NCI-H1930 (cell line): ENCODE results near the gene TMEM204.

Experiments
- DNase-seq, 2 experiments: peaks; one replicate each; lab custom pipeline; 2025; lab: John Stamatoyannopoulos, UW

Gene TMEM204

GRCh38 chr16:1557576-1557975 is 24.1 kb downstream of the TMEM204 start:
- DNase-seq, result no peak

DNA sequence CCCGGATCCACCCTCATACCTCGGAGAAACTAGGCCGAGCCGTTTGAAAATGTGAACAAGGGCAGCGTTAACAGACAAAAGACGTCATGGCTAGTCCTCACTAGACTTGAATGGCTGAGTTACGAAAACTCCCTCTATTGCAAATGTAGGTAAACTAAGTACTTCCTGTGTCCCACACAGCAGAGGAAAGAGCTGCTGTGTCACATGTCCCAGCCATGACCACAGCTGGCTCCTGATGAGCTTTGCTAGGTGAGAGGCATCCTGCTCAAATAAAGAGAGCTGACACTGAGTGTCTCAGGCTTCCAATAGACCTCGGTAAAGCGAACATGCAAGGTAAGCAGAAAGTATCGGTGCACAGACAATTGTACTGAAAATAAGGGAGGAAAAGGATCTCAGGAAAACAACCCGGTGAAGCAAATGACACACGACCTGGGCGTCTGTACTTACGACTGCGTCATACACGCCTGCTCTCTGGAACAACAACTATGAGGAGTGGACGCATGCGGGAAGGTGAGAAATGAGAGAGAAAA is 26.0 kb downstream of the TMEM204 start:
- no peak for DNase-seq

DNA sequence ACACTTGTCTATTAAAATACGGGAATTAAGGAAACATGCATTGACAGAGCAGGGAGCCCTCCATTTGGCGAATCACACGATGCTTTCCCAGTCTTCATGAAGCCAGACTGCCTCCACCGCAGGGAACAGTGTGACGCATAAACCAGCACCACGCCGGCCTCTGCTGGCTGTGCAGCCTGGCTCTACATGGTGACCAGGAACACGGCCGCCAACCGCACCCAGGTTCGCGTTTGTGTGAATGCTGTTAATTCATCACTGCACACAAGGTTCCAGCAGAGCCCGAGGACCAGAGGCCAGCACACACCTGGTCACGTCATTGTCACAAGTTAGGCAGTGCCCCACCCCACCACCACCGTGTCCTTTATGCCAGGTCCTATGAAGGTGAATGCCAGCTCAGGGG is 26.7 kb downstream of the TMEM204 start:
- no peak for DNase-seq

GRCh38 chr16:1560866-1561265 is 27.4 kb downstream of the TMEM204 start:
- no peak for DNase-seq

GRCh38 chr16:1561266-1561665 is 27.8 kb downstream of the TMEM204 start:
- DNase-seq, result no peak

GRCh38 chr16:1561836-1562235 is 28.4 kb downstream of the TMEM204 start:
- DNase-seq, result no peak

DNA sequence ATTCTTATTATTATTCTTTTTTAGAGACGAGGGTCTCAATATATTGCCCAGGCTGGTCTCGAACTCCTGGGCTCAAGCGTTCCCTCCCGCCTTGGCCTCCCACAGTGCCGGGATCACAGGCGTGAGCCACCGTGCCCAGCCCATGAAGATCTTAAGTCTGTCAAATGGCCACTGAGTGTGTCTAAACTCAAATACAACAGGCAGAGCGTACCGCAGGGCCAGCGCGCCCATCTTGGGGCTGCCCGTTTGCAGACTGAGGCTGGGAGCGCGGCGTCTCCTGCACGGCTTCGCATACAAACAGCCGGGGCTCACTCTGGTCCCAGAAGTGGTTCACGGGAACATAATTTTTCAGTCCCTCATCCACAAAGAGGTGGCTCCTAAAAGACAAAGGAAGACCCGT is 30.3 kb downstream of the TMEM204 start:
- no peak for DNase-seq

DNA sequence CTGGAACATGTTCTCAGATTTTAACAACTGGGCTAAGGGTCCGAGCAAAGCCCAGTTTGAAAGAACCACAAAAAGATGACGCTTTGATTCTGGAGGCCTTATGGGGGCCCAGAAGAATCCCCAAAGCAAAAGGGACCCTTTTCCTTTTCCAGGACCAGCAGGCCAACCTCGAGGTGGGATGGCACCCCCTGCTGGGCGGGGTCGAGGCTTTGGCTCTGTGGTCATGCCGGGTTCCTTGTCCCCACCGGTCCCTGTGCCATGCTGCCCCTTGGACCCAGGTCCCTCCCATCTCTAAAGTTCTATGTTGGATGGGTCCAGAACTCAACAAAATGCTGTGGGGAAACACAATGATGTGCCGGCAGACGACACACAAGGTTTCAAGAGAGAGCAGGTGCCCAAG is 30.9 kb downstream of the TMEM204 start:
- DNase-seq, result no peak

- DNase-seq, result no peak
Measured at GRCh38 chr16:1565083-1565805, 31.8 kb downstream of the TMEM204 start.

DNA sequence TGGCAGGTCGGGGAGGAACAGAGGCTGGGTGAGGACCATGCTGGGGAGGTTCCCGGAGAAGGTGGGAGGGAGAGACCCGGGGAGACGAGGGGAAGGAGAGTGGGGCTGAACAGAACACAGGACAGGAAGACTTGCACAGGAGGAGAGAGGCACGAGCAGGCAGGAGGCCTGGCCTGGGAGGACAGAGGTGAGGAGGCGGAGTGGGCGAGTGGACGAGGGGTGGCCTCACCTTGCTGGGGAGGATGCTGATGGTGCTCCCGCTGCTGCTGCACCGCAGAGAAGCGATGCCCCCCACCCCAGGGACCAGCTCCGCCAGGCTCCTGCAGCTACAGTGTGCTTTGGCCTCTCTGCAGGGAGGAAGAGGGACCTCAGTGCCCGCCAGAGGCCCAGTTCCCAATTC is 34.5 kb downstream of the TMEM204 start:
- DNase-seq, result no peak

DNA sequence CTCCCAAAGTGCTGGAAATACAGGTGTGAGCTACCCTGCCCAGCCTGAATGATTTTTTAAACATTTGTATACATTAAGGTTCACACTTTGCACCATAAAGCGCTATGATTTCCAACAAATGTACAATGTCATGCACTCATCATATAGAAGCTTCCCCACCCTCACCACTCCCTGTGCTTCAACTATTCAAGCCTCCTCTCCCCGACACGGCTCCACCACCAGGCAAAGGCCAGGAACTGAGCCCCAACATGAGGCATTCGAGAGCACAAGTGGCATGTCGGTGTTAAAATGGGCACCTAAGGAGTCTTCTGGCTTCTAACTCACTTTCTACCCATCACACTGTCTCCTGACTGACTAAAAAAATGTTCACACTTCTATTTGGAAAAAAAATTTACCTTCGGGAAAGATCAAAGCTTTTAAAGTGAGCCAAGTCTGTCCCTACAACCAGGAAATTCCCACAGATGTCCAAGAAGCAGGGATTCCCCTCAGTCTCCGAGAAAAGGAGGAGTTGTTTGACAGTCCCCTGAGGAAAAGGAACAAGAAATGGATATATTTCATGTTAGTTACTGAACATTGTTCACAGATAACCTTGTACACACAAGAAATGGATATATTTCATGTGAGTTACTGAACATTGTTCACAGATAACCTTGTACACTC is 37.7 kb downstream of the TMEM204 start:
- DNase-seq, result no peak

GRCh38 chr16:1572673-1573072 is 39.2 kb downstream of the TMEM204 start:
- DNase-seq, result no peak

GRCh38 chr16:1573301-1573700 is 39.8 kb downstream of the TMEM204 start:
- no peak for DNase-seq

DNA sequence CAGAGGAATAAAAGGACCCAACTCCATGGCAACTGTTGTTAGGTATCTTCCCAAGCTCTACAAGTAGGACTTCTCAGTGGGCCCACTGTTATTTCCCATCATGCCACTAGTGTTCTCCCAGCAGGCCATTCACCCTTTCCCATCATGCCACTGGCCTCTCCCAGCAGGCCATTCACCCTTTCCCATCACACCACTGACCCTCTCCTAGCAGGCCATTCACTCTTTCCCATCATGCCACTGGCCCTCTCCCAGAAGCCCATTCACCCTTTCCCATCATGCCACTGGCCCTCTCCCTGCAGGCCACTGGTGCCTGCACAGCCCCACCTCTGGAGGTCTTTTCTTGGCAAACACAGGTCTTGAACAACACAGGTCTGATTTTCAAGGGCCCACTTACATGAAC is 42.1 kb downstream of the TMEM204 start:
- no peak for DNase-seq

DNA sequence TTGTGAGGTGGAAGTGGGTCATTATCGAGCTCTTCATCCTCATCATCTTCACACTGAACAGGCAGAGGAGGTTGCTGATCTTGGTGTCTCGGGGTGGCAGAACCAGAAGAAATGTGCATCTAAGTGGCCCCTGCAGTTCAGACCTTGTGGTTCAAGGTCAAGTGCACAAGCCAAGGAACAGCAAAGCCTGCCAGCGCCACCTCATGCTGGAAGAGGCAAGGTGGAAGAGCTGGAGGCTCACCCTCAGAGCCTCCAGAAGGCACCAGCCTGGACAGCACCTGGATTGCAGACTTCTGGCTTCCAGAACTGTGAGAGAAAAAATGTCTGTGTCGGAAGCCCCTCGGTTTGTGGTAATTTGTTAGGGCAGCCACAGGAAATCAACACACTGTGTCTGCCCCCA is 45.7 kb downstream of the TMEM204 start:
- no peak for DNase-seq

GRCh38 chr16:1580256-1580655 is 46.8 kb downstream of the TMEM204 start:
- DNase-seq, result no peak

GRCh38 chr16:1580956-1581355 is 47.5 kb downstream of the TMEM204 start:
- no peak for DNase-seq

GRCh38 chr16:1581804-1582203 is 48.3 kb downstream of the TMEM204 start:
- DNase-seq, result no peak

DNA sequence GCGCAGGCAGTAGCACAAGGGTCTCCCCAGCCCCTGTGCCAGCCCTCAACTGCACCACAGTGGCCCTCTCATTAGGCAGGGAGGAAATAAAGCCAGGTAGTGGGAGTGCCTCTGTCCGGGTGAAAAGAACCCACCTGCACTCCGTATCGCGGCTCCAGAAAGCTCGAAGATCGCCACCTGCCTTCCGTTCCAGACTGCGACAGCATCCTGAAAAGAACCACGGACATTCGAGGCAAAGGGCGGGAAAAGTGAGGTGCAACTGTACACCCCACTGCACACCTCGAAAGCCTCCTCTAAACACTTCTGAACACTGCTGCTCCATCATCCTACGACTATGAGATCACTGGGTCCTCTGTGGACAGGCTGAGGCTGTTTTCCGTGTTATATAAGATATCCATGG is 49.7 kb downstream of the TMEM204 start:
- DNase-seq, result no peak

DNA sequence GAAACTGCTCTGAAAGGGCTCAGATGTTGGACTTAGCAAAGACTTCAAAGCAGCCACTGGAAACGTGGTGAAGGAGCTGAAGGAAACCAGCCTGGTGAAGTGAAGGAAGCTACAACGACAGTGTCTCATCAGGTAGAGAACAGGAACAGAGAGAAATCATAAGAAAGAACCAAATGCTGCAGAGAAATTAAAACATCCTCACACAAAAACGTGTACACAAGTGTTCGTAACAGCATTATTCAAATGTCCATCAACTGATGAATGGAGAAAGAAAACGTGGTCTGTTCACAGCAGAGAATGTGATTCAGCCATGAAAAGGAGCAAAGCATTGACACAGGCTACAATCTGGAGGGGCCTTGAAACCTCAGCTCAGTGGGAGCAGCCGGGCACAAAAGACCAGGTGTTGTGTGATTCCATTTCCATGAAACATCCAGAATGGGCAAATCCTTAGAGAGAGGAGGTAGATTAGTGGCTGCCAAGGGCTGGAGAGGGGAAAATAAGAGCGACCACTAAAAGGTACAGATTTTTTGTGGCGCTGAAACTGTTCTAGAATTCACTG is 51.5 kb downstream of the TMEM204 start:
- DNase-seq, result peak in 1 of 2 experiments; percentile 41

DNA sequence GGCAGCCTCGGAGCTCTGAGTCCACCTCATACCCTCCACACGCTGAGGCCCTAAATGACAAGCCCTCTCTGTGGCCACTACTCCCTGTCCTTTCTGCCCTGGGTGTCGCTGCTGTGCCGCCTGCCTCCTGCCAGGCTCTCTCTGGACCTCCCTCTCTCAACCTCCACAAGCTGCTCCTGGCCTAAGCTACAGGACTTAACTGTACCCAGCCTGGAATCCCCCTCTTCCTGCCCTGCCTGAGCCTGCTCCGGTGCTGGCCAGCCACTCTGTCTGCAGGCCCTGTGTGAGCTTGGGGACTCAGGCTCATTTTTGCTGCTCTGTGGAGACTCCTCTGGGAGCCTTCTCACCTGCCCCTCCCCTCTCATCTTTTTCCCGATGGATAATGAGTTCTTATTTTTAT is 56.9 kb downstream of the TMEM204 start:
- DNase-seq, result no peak

GRCh38 chr16:1590930-1591705 is 57.7 kb downstream of the TMEM204 start:
- DNase-seq, result no peak

DNA sequence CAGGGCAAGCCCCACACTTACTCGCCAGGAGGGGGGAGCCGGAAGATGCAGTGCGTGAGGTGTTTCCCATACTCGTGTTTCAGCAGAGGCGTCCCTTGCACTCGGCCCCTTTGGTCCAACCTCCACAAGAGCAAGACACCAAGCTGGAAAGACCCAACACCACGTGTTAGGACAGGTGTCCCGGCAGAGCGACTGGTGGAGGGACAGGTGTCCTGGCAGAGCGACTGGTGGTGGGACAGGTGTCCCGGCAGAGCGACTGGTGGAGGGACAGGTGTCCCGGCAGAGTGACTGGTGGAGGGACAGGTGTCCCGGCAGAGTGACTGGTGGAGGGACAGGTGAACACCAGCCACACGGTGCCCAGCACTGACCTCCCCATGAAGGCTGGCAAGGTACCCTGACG is 59.0 kb downstream of the TMEM204 start:
- DNase-seq, result no peak
